Measurements from ENCODE around the gene HSPG2.

Gene HSPG2

GRCh38 chr1:21879928-21880618 is 57.0 kb downstream of the HSPG2 start:
- DNase-seq (ENCODE audit: low read depth): no peak

GRCh38 chr1:21878840-21879478 is 58.2 kb downstream of the HSPG2 start:
- no peak for DNase-seq (ENCODE audit: low read depth)

GRCh38 chr1:21878009-21878773 is 58.9 kb downstream of the HSPG2 start:
- DNase-seq (ENCODE audit: low read depth): no peak

- DNase-seq (ENCODE audit: low read depth): no peak
These were observed 60.8 kb downstream of the HSPG2 start for GRCh38 chr1:21876267-21876666.

- DNase-seq (ENCODE audit: low read depth): no peak
These were observed 61.5 kb downstream of the HSPG2 start for GRCh38 chr1:21875621-21876063.

- no peak for DNase-seq (ENCODE audit: low read depth)
These were observed 62.1 kb downstream of the HSPG2 start for GRCh38 chr1:21874778-21875547.

GRCh38 chr1:21874328-21874727 is 62.8 kb downstream of the HSPG2 start:
- DNase-seq (ENCODE audit: low read depth): no peak

GRCh38 chr1:21873761-21874160 is 63.3 kb downstream of the HSPG2 start:
- no peak for DNase-seq (ENCODE audit: low read depth)

GRCh38 chr1:21873174-21873573 is 63.9 kb downstream of the HSPG2 start:
- no peak for DNase-seq (ENCODE audit: low read depth)

- DNase-seq (ENCODE audit: low read depth): no peak
These were observed 64.5 kb downstream of the HSPG2 start for GRCh38 chr1:21872445-21873079.

GRCh38 chr1:21871943-21872342 is 65.2 kb downstream of the HSPG2 start:
- DNase-seq (ENCODE audit: low read depth): no peak

GRCh38 chr1:21870611-21871010 is 66.5 kb downstream of the HSPG2 start:
- DNase-seq (ENCODE audit: low read depth): no peak

- DNase-seq (ENCODE audit: low read depth): peak; percentile 96
These were observed 67.4 kb downstream of the HSPG2 start for GRCh38 chr1:21869620-21870121.

- no peak for DNase-seq (ENCODE audit: low read depth)
These were observed 68.1 kb downstream of the HSPG2 start for GRCh38 chr1:21868941-21869454.

GRCh38 chr1:21868482-21868881 is 68.6 kb downstream of the HSPG2 start:
- no peak for DNase-seq (ENCODE audit: low read depth)

GRCh38 chr1:21867451-21867996 is 69.6 kb downstream of the HSPG2 start:
- no peak for DNase-seq (ENCODE audit: low read depth)

- DNase-seq (ENCODE audit: low read depth): peak; percentile 46
These were observed 70.4 kb downstream of the HSPG2 start for GRCh38 chr1:21866707-21867043.

- no peak for DNase-seq (ENCODE audit: low read depth)
These were observed 71.0 kb downstream of the HSPG2 start for GRCh38 chr1:21865943-21866706.

GRCh38 chr1:21865609-21865942 is 71.5 kb downstream of the HSPG2 start:
- DNase-seq (ENCODE audit: low read depth): no peak

GRCh38 chr1:21864730-21865129 is 72.4 kb downstream of the HSPG2 start:
- DNase-seq (ENCODE audit: low read depth): no peak

GRCh38 chr1:21863981-21864380 is 73.1 kb downstream of the HSPG2 start:
- no peak for DNase-seq (ENCODE audit: low read depth)
